Panc1 (cell line): ENCODE results near the gene KIR2DL3. TPM values are rescaled to one million over a fixed set of nuclear protein-coding genes. Genes with fewer than 3 reads are reported as not detected.

ENCODE experiments used
- ATAC-seq: fragments of 200-7000 bp; cut with Tn5 transposase; 2 replicates; pipeline ENCODE4 v1.9.1; 2020; ENCODE audit warnings: mild to moderate bottlenecking, moderate library complexity
- BruUV-seq: library from RNA; stranded (reverse); fragments of 400-500 nt; replicated peaks from 2 replicates; lab custom pipeline; 2021; lab: Mats Ljungman, UMichigan
- CTCF ChIA-PET: fragments of 300-600 bp; sonication (Branson Sonifier 250); formaldehyde crosslinking; loops from one replicate; lab custom pipeline; 2022; ENCODE audit warnings: antibody characterized with exemption; lab: Charles Lee
- POLR2A ChIA-PET: fragments of 300-600 bp; sonication (Branson Sonifier 250); formaldehyde crosslinking; loops from one replicate; lab custom pipeline; 2022; ENCODE audit warnings: antibody characterized with exemption; lab: Charles Lee
- DNase-seq: peaks from one replicate; pipeline ENCODE4 v3.0.0-alpha.2; 2010; ENCODE audit warnings: low read depth, low spot score
- H3K27ac ChIP-seq: 2 replicates; pipeline ENCODE4 v1.5.1; 2011; ENCODE audit warnings: mild to moderate bottlenecking, low read length, inconsistent platforms
- H3K27me3 ChIP-seq: fragments of 200-500 bp; sonication (Bioruptor generic); 2 replicates; pipeline ENCODE4 v1.6.0; 2014; ENCODE audit warnings: low read length, inconsistent platforms; ENCODE audit not compliant: control insufficient read depth, insufficient read depth
- H3K36me3 ChIP-seq: fragments of 200-500 bp; sonication (Bioruptor generic); 2 replicates; pipeline ENCODE4 v1.5.1; 2014; ENCODE audit warnings: inconsistent platforms, mild to moderate bottlenecking, low read length, moderate library complexity; ENCODE audit not compliant: control insufficient read depth, insufficient read depth
- H3K4me1 ChIP-seq: 2 replicates; pipeline ENCODE4 v1.5.1; 2011; ENCODE audit warnings: inconsistent platforms, mild to moderate bottlenecking, low read length, moderate library complexity; ENCODE audit not compliant: control insufficient read depth, insufficient read depth
- H3K4me3 ChIP-seq, 2 experiments: 2 replicates each; pipeline ENCODE4 v1.5.1; 2011 to 2012; ENCODE audit warnings: low read depth in 2 of 2, low read length in 2 of 2, mild to moderate bottlenecking in 2 of 2, inconsistent platforms in 1 of 2, moderate library complexity in 1 of 2
- H3K9me3 ChIP-seq: fragments of 200-500 bp; sonication (Bioruptor generic); 2 replicates; pipeline ENCODE4 v1.5.1; 2014; ENCODE audit warnings: low read depth, mild to moderate bottlenecking, inconsistent platforms, low read length, moderate library complexity; ENCODE audit not compliant: control insufficient read depth, insufficient read depth
- CTCF ChIP-seq: fragments of 450-650 bp; IDR thresholded peaks from 2 replicates; pipeline ENCODE4 v1.5.1; 2017; ENCODE audit warnings: mild to moderate bottlenecking
- POLR2AphosphoS5 ChIP-seq: IDR thresholded peaks from 2 replicates; pipeline ENCODE4 v1.6.1; 2012; ENCODE audit warnings: mild to moderate bottlenecking, low read depth, low read length, moderate library complexity
- REST ChIP-seq, 2 experiments: IDR thresholded peaks; 2 replicates each; pipeline ENCODE4 v1.6.1; 2011 to 2012; ENCODE audit warnings: low read depth in 2 of 2, control low read depth in 1 of 2, low read length in 1 of 2, mild to moderate bottlenecking in 1 of 2, moderate library complexity in 1 of 2; ENCODE audit not compliant: insufficient read depth in 1 of 2
- SIN3A ChIP-seq: IDR thresholded peaks from 2 replicates; pipeline ENCODE4 v1.6.1; 2012; ENCODE audit warnings: low read depth, mild to moderate bottlenecking, low read length, moderate library complexity, borderline replicate concordance; ENCODE audit not compliant: insufficient read depth
- TCF7L2 ChIP-seq: IDR thresholded peaks from 2 replicates; pipeline ENCODE4 v1.6.1; 2011; ENCODE audit warnings: mild to moderate bottlenecking, low read depth, low read length, inconsistent platforms
- in situ Hi-C: cut with HindIII; loops from 2 replicates; pipeline ENCODE4 v1.10.0; 2016; ENCODE audit warnings: low sequenced_read_pairs, low pct_unique_long_range_greater_than_20kb
- intact Hi-C: fragments of 100-400 bp; cut with micrococcal nuclease; formaldehyde crosslinking; loops from one replicate; pipeline ENCODE4 v1.10.0; 2022; ENCODE audit not compliant: unreplicated experiment
- total RNA-seq: library from RNA; stranded (reverse); gene quantifications from one replicate; pipeline ENCODE4 v1.2.1, GENCODE V29; 2021; ENCODE audit not compliant: unreplicated experiment

KIR2DL3 gene
- total RNA-seq, 1 experiment from 2014 or later = not detected

- intact Hi-C loops (no loop called here), in situ Hi-C loops (no loop called here)
- no peak overlapping the region for H3K27ac ChIP-seq
- TF ChIP-seq CTCF (no peak), POLR2AphosphoS5 (no peak), TCF7L2 (no peak), REST (IDR thresholded peaks at IDR 0.05; ENCODE audit: insufficient read depth in 1 of 2, low read depth in 2 of 2, low read length in 1 of 2) (no peak), SIN3A (no peak)
- peaks cover 49% of the 10 kb centered on the region for H3K27me3 ChIP-seq
- H3K36me3 ChIP-seq = no peaks in the 10 kb centered on the region
- ChIA-PET POLR2A (no interaction called here), CTCF (no interaction called here)
- no TSS peak for BruUV-seq
- H3K4me3 ChIP-seq = no peak overlapping the region
- no peak for ATAC-seq
- H3K4me1 ChIP-seq = no peaks in the 10 kb centered on the region
- no peaks in the 10 kb centered on the region for H3K9me3 ChIP-seq
- no peak for DNase-seq
Observed at GRCh38 chr19:54795758-54796157, 57.4 kb downstream of the KIR2DL3 start.

Other genes starting within 250 kb of the KIR2DL3 start
- gene LAIR2, start 235.7 kb upstream of the KIR2DL3 start, total RNA-seq = not detected
- gene LILRA2, start 164.7 kb upstream of the KIR2DL3 start, total RNA-seq = not detected
- not detected for gene LILRA1, start 144.9 kb upstream of the KIR2DL3 start, total RNA-seq
- gene LILRB1, start 108.0 kb upstream of the KIR2DL3 start, total RNA-seq = 0.08 TPM
- gene LILRB4, start 75.5 kb upstream of the KIR2DL3 start, total RNA-seq = not detected
- gene KIR3DL3, start 14.1 kb upstream of the KIR2DL3 start, total RNA-seq = not detected
- gene KIR2DL1, start 31.3 kb downstream of the KIR2DL3 start, total RNA-seq = not detected
- gene KIR2DL4, start 65.1 kb downstream of the KIR2DL3 start, total RNA-seq = not detected
- gene KIR3DL1, start 78.0 kb downstream of the KIR2DL3 start, total RNA-seq = not detected
- not detected for gene KIR2DS4, start 94.2 kb downstream of the KIR2DL3 start, total RNA-seq
- not detected for gene KIR3DL2, start 111.9 kb downstream of the KIR2DL3 start, total RNA-seq
- not detected for gene FCAR, start 135.7 kb downstream of the KIR2DL3 start, total RNA-seq
- gene NCR1, start 167.6 kb downstream of the KIR2DL3 start, total RNA-seq = not detected
- not detected for gene NLRP7, start 209.0 kb downstream of the KIR2DL3 start, total RNA-seq
- gene NLRP2, start 227.9 kb downstream of the KIR2DL3 start, total RNA-seq = 0.18 TPM